OCI-LY7 (cell line): ENCODE results near the gene CARD11. TPM values are rescaled to one million over a fixed set of nuclear protein-coding genes. Genes with fewer than 3 reads are reported as not detected.

ENCODE experiments used
- BruUV-seq: library from RNA; stranded (reverse); fragments of 400-500 nt; replicated peaks from 2 replicates; lab custom pipeline; 2021; lab: Mats Ljungman, UMichigan
- CTCF ChIA-PET: fragments of 300-600 bp; sonication (Branson Sonifier 250); formaldehyde crosslinking; loops from one replicate; lab custom pipeline; 2022; ENCODE audit warnings: antibody characterized with exemption; ENCODE audit not compliant: unreplicated experiment; lab: Charles Lee
- POLR2A ChIA-PET: fragments of 300-600 bp; sonication (Branson Sonifier 250); formaldehyde crosslinking; loops from one replicate; lab custom pipeline; 2022; ENCODE audit warnings: antibody characterized with exemption; lab: Charles Lee
- DNase-seq: peaks from one replicate; pipeline ENCODE4 v3.0.0-alpha.2; 2015; ENCODE audit warnings: low spot score
- H2AFZ ChIP-seq: fragments of 200-600 bp; sonication (generic), shearing (Covaris generic); 2 replicates; pipeline ENCODE4 v1.6.1; 2014; ENCODE audit warnings: mild to moderate bottlenecking, antibody characterized with exemption, low read length, moderate library complexity
- H3K27ac ChIP-seq: fragments of 200-600 bp; sonication (generic); 2 replicates; pipeline ENCODE4 v1.5.1; 2014; ENCODE audit warnings: mixed run types, low read depth, mild to moderate bottlenecking, moderate library complexity, low read length, inconsistent platforms; ENCODE audit not compliant: poor library complexity, severe bottlenecking
- H3K36me3 ChIP-seq: fragments of 200-600 bp; sonication (generic); 2 replicates; pipeline ENCODE4 v1.6.1; 2014; ENCODE audit warnings: mild to moderate bottlenecking, antibody characterized with exemption, low read length, moderate library complexity, mixed read lengths; ENCODE audit not compliant: insufficient read depth
- H3K4me1 ChIP-seq: fragments of 200-600 bp; sonication (generic); 2 replicates; pipeline ENCODE4 v1.5.1; 2014; ENCODE audit warnings: mild to moderate bottlenecking, low read length; ENCODE audit not compliant: insufficient read depth, poor library complexity, severe bottlenecking
- H3K4me2 ChIP-seq: fragments of 200-600 bp; sonication (generic); 2 replicates; pipeline ENCODE4 v1.6.1; 2014; ENCODE audit warnings: mild to moderate bottlenecking, low read length
- H3K4me3 ChIP-seq: fragments of 200-600 bp; sonication (generic); 2 replicates; pipeline ENCODE4 v1.5.1; 2014; ENCODE audit warnings: mild to moderate bottlenecking, low read depth, low read length; ENCODE audit not compliant: poor library complexity, severe bottlenecking
- H3K79me2 ChIP-seq: fragments of 200-600 bp; sonication (generic); 2 replicates; pipeline ENCODE4 v1.6.1; 2016; ENCODE audit warnings: low read depth, mild to moderate bottlenecking, low read length, moderate library complexity, mixed read lengths; ENCODE audit not compliant: insufficient read depth
- H3K9me2 ChIP-seq: fragments of 200-600 bp; sonication (generic); 2 replicates; pipeline ENCODE4 v1.6.1; 2016; ENCODE audit warnings: mild to moderate bottlenecking, low read length, mixed read lengths; ENCODE audit not compliant: insufficient read depth
- H3K9me3 ChIP-seq: fragments of 200-600 bp; sonication (generic); 2 replicates; pipeline ENCODE4 v1.6.1; 2014; ENCODE audit warnings: mild to moderate bottlenecking, mixed run types, low read length, mixed read lengths
- H4K20me1 ChIP-seq: fragments of 200-600 bp; sonication (generic); 2 replicates; pipeline ENCODE4 v1.6.1; 2014; ENCODE audit warnings: mild to moderate bottlenecking, antibody characterized with exemption, low read length, moderate library complexity, mixed read lengths; ENCODE audit not compliant: insufficient read depth
- EZH2phosphoT487 ChIP-seq: fragments of 200-600 bp; sonication (generic); IDR thresholded peaks from 2 replicates; pipeline ENCODE4 v1.6.1; 2018; ENCODE audit warnings: low read depth, borderline replicate concordance, mild to moderate bottlenecking, mixed run types, antibody characterized with exemption, low read length, moderate library complexity, mixed read lengths
- intact Hi-C: fragments of 100-400 bp; cut with micrococcal nuclease; formaldehyde crosslinking; loops from one replicate; pipeline ENCODE4 v1.10.0; 2022; ENCODE audit not compliant: unreplicated experiment
- total RNA-seq, 2 experiments: library from RNA; depleted of rRNA in 1 of 2; stranded (reverse); fragments of >200 nt in 1 of 2; shearing (Covaris generic) in 1 of 2; gene quantifications; 2 replicates each; pipeline ENCODE4 v1.2.3, GENCODE V29; 2014 to 2022
- TF ChIP-seq, protein P1 (sequence below): fragments of 200-600 bp; sonication (generic); conservative IDR thresholded peaks from 2 replicates; pipeline ENCODE4 v1.5.1; 2014; ENCODE audit warnings: mild to moderate bottlenecking, antibody characterized with exemption, low read length, moderate library complexity, mixed read lengths

The CARD11 gene
- total RNA-seq, 2 experiments from 2014 or later: 33.8 to 63.5 TPM

DNA sequence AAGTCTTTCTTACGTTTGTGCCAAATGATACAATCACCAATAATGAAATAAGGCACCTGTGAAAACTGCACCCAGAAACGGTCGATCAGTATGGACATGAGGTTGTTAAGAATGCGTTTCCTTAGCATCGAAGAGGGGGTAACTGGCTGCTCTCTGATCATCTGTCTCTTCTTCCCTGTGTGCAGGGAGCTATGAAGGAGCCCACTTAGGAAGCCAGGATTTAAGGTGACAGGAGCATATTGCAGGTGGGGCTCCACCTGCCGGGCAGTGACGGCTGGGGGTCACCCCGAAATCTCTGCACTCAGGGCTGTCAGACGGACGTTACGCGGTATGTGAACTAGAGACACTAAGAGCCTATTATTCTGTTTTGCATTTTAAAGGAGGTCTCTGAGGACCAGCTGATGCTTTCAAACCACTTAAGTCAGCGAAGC lies 64.5 kb downstream of the CARD11 start:
- H2AFZ ChIP-seq: peak overlapping the region; percentile 52; the same call in 1 of the 2 replicates
- H3K4me1 ChIP-seq: peaks cover 73% of the 10 kb centered on the region
- peaks cover 14% of the 10 kb centered on the region; the same call in 1 of the 2 replicates for H3K79me2 ChIP-seq
- BruUV-seq: no TSS peak
- ChIA-PET POLR2A (interaction anchor here (1.0 to 3.2 kb wide), 3 partner anchors 62 to 173 kb away, joined by 3 to 23 read pairs (median 3); no protein-coding TSS in a partner anchor), CTCF (interaction anchor here (0.6 kb wide), 1 partner anchor 117 kb away, joined by 3 read pairs; no protein-coding TSS in a partner anchor)
- no peaks in the 10 kb centered on the region for H4K20me1 ChIP-seq
- peak overlapping the region; percentile 73 for H3K4me3 ChIP-seq
- intact Hi-C loops: loop anchor here (2.0 kb wide), 1 partner anchor 176 kb away; no protein-coding TSS in a partner anchor
- TF ChIP-seq EZH2phosphoT487: no peak
- TF ChIP-seq, protein P1, sequence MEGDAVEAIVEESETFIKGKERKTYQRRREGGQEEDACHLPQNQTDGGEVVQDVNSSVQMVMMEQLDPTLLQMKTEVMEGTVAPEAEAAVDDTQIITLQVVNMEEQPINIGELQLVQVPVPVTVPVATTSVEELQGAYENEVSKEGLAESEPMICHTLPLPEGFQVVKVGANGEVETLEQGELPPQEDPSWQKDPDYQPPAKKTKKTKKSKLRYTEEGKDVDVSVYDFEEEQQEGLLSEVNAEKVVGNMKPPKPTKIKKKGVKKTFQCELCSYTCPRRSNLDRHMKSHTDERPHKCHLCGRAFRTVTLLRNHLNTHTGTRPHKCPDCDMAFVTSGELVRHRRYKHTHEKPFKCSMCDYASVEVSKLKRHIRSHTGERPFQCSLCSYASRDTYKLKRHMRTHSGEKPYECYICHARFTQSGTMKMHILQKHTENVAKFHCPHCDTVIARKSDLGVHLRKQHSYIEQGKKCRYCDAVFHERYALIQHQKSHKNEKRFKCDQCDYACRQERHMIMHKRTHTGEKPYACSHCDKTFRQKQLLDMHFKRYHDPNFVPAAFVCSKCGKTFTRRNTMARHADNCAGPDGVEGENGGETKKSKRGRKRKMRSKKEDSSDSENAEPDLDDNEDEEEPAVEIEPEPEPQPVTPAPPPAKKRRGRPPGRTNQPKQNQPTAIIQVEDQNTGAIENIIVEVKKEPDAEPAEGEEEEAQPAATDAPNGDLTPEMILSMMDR: peak; percentile 70
- no peaks in the 10 kb centered on the region for H3K9me3 ChIP-seq
- H3K9me2 ChIP-seq: no peaks in the 10 kb centered on the region
- H3K36me3 ChIP-seq: peaks cover 19% of the 10 kb centered on the region
- peak; percentile 60 for DNase-seq
- peak overlapping the region; percentile 99 for H3K4me2 ChIP-seq
- H3K27ac ChIP-seq: peak overlapping the region; percentile 90

DNA sequence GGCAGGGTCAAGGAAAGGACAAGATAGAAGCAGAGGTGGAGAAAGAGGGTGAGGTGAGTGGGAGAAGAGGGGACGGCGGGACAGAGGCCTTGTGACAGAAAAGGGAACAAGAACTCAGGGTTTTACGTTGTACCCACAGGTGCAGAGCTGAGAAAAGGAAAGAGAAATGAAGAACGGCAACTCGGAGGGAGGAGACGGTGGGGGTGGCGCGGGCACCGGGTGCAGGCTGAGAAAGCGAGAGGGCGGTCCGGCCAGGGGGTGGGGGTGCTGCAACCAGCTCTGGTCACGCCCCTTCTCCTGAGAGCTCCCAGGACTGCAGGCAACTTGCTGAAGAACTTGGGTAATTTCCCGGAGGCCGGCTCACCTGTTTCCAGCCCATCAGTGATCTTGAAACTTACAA lies 65.3 kb downstream of the CARD11 start:
- no peak for TF ChIP-seq EZH2phosphoT487
- TF ChIP-seq, protein P1: no peak
- ChIA-PET POLR2A (interaction anchor here (0.6 to 3.2 kb wide), 6 partner anchors 13 to 214 kb away, joined by 3 to 23 read pairs (median 4); no protein-coding TSS in a partner anchor), CTCF (interaction anchor here (0.6 kb wide), 1 partner anchor 59 kb away, joined by 9 read pairs; no protein-coding TSS in a partner anchor)
- DNase-seq: peak; percentile 94
- BruUV-seq: no TSS peak
- intact Hi-C loops: loop anchor here (1.0 to 2.0 kb wide), 3 partner anchors 65 to 176 kb away; partner anchors contain the start of gene CARD11
- H2AFZ ChIP-seq: peak overlapping the region; percentile 52; the same call in 1 of the 2 replicates
- peak overlapping the region; percentile 99 for H3K4me2 ChIP-seq
- peak overlapping the region; percentile 73 for H3K4me3 ChIP-seq
- H3K79me2 ChIP-seq: peaks cover 14% of the 10 kb centered on the region; the same call in 1 of the 2 replicates
- H3K9me2 ChIP-seq: no peaks in the 10 kb centered on the region
- H3K4me1 ChIP-seq: peaks cover 66% of the 10 kb centered on the region
- no peaks in the 10 kb centered on the region for H3K9me3 ChIP-seq
- no peaks in the 10 kb centered on the region for H4K20me1 ChIP-seq
- peak overlapping the region; percentile 90 for H3K27ac ChIP-seq
- peaks cover 13% of the 10 kb centered on the region for H3K36me3 ChIP-seq
